Fibroblast of skin of left biceps (primary cell): ENCODE data around the gene MEG3.

Experiments used
- DNase-seq, 2 experiments: peaks; one replicate each; pipeline ENCODE4 v3.0.0-alpha.2; 2013; ENCODE audit warnings: low read depth in 2 of 2

Gene MEG3

DNA sequence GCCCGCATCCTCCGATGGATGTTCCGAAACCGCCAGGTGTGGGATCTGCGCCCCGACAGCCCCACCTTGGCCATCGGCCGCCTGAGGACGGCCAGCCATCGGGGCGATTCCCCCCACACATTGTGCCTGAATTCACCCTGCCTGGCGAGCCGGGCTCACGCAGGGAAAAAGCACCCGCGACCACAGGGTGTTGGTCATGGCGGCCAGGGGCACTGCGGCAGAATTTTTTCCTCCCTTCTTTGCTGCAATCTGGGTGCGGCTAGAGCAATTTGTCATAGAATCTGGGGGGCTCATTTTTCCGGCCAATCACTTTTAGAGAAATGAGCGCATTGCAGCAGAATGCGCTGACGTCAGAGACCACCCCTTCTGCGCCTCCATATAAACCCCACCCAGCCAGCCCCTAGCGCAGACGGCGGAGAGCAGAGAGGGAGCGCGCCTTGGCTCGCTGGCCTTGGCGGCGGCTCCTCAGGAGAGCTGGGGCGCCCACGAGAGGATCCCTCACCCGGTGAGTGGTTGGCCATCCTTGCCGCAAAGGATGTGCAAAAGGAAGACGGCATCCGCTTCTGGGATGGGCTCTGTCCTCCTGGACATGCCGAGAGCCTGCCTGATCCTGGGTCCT lies at the start of gene MEG3:
Gene MEG3 (plus strand): TSS at position 406 of the 619 bp plus-strand sequence.
- DNase-seq = peak; percentile 75 to 77

DNA sequence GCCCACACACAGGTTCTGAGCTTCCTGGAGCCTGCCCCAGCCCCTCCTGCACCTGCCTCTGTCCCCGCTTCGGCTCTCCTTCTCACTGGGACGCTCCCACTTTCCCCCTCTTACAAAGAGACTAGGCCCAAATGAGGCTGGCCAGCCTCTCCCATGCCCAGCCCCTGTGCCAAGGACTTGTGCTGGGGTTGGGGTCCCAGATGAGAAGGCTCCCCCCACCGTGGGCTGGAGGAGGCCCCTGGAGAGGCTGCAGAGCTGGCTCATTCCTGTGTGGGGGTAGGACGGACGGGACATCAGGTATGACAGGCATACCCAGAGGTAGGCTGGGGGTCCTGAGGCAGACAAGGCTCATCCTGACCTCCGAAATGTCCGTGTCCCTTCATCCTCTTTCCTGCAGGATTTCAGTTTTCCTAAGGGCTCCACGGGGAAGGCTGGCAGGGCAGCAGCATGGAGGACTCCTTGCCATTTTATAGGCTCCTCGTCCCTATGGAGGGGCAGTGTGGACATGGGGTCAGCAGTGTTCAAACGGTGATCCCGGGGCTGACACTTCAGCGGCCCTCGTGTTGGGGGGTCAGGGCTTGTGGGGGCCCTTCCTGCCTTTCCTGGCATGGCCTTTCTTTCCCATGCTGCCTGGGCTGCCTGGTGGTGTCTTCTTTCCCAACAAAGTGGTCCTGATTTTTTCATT lies 49.1 kb upstream of the MEG3 start:
- no peak for DNase-seq

DNA sequence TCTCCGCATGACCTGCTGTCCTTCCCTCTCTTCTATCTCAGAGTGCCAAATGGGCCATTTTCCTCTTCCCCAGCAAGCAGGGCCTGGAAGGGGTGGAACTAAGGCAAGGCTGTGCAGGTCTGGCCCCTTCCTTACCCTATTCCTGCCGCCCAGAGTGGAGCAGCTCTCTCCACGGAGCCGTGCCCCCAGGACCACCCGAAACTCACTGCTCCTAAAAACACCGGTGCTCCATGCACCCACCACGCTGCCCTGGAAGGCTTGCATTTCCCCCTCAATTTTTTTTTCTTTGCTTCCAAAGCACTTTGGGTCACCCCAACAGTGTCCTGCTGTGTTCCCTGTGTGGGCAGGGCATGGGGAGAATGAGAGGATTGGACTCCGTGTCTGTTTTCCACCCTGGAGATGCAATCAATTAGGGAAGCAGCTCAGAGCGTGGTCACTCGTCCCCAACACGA lies 48.5 kb upstream of the MEG3 start:
- DNase-seq = no peak

DNA sequence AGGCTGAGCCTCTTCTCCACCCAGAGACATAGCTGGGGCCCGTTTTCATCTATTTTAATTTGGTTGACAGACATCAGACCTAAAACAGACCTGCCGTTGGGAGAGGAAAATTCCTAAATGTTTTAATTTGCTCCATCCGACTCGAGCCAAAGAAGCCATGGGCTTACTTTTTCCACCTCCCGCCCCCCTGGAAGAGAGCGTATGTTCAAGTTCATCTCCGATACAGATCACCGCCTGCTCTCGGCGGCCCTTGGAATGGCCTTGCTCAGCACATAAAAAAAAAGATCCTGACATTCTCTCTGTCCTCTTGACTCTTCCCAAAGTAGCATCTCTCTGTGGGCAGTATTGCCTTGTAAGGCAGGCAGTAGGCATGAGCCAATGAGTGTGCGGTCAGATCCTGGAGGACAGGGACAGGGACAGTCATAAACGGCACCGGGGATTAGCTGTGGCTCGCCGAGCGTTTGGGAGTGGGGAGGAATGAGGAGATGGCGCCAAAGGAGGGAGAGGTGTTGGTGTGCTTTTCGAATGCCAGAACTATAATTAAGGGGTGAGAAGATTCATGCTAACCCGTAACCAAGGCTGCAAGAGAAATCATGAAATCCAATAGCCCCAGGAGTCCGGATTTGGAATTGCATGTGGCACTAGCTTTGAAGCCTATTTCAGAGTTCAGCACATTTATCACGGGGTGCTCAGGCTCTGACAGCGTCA lies 47.9 kb upstream of the MEG3 start:
- no peak for DNase-seq

DNA sequence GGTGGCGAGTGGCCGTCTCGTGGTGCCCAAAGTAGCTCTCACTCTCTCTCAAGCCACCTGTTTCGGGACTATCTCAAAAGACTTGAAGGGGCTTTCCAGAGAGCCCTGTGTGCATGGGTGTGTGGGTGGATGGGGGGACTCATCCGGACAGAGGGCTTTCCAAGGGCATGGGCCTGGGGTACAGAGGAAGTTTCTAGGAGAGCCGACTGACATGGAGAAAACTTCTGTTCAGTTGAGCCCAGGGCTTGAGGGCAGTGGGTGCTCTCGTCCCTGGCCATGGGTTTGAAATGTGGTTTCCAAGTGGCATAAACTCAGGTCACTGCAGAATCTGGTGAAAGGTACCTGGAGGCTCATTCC lies 47.4 kb upstream of the MEG3 start:
- DNase-seq = no peak

DNA sequence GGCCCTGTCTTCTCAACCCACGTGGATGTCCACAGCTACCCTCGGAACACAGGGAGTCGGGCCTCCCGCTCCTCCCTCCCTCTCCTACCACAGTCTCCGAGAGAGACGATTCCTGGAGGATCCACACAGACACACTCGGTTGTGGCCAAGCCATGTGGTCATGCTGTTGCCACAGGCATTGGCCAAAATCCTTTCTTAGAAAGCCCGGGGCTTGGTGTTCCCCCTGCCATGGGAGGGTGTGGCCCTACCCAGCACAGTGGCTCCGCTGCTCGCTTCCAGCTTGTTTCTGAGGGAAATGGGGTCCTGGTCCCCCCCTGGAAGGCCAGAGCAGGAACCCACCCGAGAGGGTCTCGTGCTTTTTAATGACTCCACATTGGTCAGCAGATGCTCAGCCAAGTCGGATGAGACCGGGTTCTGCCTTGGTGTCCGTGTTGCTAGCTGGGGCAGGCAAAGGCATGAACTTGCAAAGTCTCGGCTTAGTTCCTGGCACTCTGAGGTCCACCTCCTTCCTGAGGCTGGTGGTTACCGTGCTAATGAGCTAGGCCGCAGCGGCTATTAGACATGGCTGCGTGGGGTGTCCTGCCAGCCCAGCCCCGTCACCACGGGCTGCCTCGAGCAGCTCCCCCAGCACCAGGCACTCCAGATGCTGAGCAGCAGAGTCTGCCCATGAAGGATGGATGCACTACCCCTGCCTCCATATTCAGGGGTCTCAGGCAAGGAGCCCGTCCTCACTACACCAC lies 46.8 kb upstream of the MEG3 start:
- no peak for DNase-seq

DNA sequence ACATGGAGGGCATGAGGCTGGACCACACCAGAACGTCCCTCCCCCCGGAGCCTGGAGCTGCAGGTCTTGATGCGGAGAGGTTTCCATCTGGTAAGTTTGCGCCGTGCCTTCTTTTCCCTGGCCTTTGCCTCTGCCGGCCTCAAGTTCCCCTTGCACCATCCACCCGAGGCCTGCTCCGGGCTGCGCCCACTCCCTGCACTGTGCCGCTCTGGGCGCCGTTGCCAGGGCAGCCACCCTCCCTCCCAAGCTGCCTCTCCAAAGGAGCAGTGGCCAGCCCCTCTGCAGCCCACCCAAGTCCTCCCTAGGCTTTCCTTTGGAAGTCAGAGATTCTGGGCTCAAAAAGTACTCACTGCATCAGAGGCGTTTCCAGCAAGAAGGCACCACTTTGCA lies 46.2 kb upstream of the MEG3 start:
- DNase-seq = no peak

DNA sequence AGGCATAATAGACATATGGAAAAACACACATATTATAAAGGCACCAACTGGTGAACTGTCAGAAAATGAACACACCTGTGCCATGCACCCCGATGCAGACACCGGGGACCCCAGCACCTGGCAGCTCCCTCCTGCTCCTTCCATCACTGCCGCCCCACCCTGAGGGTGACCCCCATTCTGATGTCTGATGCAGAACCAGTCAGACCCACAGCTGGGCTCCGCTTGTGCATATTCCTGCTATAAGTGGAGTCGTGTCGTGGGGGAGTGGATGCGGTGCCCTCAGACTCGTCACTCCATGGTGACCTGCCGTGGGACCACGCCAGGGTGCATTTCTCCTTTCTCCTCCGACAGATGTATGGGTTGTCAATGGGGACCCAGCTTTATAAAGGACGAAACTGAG lies 45.7 kb upstream of the MEG3 start:
- DNase-seq = no peak

DNA sequence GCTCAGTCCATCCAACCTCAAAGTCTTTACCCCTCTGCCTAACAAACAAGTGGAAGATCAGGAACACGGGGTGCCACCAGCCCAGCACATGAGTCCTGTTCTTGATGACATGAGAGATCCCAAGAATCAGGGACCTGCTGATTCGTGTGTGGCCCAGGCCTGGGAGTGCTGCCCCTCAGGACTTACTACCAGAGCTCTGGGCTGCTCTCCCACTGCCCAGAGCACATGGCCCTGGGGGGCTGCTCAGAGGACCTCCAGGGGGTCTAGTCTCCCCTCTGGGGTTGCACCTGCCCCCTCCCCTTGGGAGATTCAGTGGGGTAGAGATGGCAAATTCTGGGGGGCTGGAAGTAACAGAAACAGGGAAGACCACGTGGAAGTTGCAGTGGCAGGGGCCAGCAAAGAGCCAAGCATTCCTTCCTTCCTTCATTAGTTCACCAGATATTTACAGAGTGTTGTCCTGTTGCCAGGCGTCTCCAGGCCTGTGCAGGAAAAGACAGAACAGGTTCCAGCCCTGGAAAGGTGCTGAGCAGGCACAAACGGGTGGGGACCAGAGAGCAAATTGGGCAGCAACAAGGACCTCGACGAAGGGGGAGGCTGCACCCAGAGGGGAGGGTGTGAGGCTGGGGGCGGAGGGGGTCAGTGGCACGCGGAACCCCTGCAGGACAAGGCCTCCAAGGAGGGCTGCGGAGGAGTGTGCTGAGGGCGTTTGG lies 45.1 kb upstream of the MEG3 start:
- DNase-seq = no peak

DNA sequence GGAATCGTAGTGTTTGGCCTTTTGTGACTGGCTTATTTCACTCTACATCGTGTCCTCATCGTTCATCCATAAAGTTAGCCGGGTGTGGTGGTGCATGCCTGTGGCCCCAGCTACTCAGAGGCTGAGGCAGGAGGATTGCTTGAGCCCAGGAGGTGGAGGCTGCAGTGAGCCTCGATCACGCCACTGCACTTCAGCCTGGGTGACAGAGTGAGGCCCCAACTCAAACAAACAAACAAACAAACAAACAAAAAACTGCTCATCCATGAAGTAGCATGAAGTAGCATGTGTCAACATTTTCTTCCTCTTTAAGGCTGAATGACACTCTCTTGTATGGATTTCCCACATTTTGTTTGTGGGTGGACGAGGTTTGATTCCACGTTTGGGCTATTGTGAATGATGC lies 44.0 kb upstream of the MEG3 start:
- DNase-seq = no peak

DNA sequence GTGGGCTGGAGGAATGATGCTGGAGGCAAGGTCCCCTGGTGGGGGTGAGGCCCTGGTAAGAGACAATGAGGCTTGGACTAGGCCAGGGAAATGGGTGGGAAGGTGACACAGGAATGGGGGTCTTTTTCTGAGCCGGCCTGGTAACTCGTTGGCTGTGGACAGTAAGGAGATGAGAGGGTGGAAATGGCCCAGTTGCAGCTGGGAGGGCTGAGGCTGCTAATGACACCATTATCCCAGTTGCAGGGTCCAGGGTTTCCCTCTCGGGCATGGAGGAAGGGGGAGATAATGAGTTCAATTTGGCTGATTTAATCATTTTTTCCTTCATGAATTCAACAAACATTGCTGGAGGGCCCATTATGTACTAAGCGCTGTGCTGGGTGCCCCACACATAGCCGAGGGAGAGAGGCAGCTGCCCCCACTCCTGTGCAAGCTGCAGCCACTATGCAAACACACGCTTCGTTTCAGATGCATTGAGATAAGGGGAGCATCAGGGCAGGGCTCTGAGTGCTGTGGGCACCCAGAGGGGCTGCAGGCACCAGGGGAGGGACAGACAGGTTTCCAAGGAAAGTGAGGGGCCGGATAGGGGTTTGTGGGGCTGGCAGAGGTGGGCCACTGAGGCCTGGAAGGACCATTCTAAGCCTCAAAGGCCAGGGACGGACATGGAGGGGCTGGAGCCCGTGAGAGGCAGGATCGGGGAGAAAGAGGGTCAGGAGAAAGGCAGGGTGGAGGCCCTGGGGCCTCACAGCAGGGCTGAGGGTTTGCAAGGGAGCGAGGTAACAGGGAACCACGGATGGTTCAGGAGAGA lies 43.2 kb upstream of the MEG3 start:
- no peak for DNase-seq

DNA sequence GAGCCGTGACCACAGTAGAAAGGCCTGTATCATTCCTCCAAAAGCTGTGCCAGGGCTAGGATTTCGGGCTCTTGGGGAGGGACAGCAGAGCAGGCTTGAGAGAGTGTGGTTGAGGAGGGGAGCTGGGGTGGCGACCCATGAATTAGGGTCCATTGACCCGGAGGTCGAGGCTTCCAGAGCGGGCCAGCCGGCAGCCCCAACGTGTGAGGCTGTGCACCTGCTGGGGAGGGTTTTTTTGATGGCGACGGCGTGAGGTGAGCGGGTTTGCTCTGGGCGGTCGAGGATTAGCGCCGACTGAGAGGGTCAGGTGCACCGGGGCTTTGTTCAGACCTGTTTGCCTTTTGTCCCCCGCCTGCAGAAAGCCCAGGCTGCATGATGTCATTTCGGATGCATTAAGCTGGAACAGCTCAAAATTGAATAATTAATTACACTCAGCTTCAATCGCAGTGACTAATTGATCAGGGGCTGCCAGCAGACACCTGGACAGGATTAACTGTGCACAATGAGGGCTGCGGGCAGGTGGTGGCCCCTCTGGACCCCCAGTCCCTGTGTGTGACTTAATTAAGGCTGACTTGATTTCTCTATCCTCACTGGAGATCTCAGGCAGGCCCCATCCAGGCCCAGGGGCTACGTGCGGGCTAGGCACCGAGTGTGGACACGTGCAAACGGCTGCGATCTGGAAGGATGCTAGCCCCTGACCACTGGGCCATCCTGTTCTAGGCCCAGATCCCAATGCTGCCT lies 42.1 kb upstream of the MEG3 start:
- DNase-seq = no peak

DNA sequence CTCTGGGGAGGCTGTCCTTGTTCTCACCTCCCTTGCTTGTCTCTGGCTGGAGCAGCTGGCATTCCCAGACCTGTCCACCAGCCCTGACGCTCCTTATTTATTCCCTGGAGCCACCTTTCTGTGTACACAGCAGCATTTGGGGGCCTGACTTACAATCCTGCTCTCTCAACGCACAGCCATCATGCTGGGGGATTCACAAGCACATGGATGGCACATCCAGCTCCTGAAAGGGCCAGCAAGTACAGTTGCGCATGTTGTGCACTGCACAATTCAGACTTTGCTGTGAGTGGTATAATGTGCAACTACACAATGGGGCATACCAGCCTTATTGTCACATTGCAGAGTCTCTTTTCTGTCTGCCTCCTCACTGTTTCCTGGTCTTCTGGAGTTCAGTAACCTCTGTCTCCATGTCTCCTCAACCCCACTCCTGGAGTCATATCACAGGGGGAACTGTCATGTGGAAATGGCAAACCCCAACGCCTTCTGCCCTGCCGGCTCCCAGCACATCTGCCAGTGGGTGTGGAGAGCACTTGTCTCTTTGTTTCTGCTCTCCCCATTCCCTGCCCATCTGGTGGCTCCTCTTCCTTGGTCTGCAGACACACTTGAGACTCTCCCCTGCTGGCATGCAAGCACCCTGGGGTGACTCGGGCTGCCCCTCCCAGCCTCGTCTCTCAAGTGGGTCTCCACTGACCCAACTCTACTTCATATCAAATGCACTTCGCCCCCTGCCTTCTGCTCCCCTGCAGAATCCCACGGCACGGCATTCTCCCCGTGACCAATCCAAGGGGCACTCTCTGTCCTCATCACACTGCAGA lies 41.2 kb upstream of the MEG3 start:
- no peak for DNase-seq

DNA sequence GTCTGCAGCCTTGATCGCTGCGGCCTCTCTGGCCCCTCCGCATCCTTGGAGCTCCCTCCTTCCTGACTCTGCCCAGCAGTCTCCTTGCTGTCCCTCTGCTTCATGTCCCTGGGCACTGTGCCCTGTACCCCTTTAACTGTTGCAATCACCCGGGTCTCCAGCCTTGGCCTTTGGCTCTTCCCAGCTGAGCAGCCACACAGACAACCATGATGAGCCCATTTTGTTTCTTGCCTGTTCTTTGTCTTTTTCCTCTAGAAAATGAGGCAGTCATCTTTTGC lies 40.6 kb upstream of the MEG3 start:
- DNase-seq = no peak

DNA sequence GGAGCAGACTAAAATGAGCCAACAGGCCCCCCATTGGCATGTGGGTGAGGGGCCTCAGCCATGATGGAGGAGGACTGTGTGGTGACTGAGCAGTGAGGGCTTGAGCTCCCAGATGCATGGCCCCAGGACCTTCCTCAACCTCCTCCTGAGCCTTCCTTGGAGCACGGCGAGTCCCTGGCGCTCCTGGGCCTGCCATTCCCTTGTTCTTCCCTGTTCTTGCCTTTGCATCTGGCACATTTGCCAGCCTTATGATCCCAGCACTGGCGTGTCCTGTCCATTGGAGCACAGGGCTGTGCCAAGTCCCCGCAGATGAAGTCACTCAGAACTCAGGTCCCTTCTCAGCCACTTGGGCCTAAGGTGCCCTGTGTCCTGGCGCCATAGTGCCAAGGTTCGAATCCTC lies 40.3 kb upstream of the MEG3 start:
- DNase-seq = no peak

DNA sequence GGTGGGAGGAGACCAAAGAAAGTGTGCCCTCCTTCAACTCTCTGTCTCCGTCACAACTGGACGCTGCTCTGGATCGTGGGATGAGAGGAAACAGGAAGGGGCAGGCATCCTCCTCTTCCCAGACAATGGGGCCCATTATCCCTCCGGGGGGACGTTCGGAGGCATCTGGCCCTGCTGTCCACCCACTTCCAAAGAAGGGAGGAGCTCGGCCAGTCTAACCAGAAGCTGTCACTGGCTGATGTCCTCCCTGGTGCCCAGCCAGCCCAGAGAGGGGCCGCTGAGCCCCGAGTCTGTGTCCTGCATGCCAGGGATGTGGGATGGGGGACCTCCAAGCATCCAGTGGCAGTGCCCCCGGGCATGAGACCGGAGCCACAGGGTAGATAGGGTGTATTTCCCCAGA lies 39.8 kb upstream of the MEG3 start:
- DNase-seq = no peak

DNA sequence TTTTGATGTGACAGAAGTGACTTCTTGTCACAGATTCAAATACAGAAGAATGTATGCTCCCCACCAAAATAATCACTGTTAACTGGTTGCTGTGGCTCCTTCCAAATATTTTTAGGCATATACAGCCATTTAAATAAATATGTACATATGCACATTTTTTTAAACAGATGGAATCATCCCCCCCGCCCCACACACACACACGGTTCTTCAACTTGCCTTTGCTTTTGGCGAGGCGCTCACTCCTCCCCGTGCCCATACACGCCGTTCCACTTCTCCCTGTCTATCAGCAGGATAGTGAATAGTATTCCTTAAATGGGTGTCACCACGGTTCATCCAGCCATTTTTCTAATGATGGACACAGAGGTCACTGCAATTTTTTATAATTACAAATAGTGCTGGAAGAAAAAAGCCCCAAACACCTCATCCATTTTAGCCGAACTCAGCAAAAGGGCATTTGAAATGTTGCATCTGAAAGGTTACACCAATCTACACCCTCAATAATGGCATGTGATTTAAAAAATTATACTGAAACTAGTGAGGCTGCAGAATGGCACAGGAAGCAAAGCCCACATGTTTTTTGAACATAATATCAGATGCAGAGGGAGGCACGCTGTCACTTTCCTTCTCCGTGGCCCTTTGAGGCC lies 39.2 kb upstream of the MEG3 start:
- DNase-seq = no peak

DNA sequence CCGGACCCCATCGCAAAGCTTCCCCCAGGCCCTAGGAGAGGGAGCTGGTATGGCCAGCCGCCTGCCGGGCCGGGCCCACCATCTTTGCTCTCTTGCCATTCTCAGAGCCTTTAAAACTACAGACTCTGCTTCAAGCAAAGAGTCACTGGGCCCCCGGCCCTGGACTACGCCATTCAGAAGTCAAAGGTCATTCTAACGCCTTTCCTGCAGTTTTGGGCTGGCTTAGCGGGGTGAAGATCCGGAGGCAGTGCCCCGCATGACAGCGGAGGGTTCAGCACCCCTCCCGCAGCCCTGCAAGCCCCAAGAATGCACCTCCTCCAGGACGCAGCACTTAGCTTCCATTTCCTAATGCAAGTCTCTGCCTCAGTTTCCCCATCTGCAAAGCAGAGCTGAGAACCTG lies 38.3 kb upstream of the MEG3 start:
- DNase-seq = no peak

DNA sequence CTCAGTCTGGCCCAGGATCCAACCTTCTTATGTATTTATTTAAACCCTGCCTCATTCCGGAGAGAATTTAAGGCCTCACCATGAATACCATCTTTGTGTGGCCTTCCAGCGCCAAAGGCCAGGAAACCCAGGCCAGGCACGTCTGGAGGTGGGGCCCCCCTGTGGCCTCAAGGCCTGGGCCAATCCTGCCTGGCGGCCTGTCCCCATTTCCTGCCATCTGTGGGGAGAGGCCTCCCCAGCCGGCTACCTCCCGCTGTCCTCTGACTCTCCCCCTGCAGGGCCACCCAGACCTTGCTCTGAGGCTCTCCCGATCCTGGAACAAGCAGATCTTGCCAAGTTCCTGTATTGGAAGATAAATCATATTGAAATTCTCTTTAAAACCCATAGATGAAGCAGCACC lies 37.4 kb upstream of the MEG3 start:
- DNase-seq = no peak
